CD4-positive, alpha-beta T cell treated with Interleukin-21 for 1 hour (primary cell): Measurements from ENCODE around the gene CA5A.
A peak's percentile ranks its signal among the peaks of the same experiment; 100 is the strongest.
"Not testable (repeated sequence)": the region's sequence is repeated elsewhere in the genome, so short reads cannot be mapped to it uniquely, and the experiment has no call there.

ENCODE experiments used
- DNase-seq: peaks from one replicate; pipeline ENCODE4 v3.0.0-alpha.2; 2020

The CA5A gene

DNA sequence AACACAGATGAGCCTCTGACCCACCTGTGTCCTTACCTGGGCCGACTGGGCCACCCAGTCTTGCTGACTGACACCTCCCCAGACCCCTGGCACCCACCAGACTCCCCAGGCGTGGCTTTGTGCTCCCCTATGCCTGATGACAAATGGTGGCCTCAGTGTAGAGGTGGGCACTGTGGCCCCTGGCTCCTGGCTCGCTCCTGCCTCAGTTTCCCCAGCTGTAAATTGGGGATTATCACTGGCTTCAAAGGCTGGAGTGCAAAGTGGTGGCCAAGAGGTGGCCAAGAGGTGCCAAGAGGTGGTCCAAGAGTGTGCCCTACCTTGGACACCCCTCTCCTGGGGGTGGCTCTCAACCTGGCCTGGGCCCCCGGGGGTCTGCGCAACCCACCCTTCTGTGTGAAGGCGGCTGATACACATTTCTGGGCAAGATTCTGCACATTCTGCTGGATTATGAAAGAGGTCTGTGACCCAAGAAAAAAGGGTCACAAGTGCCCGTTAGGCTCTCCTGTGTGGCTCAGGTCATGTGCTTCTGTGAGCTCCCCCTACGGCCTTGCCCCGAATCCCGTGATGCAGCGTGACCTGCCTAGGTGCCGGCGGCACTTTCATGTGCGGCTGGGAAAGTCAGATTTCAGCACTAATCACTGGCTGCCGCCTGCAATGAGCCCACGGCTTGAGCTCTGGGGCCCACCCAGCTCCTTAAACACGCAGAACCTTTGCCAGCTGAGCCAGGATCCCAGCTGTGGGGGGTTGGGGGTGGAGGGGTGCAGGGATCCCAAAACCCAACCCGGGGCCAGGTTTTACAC is 74.8 kb downstream of the CA5A start:
- not testable (repeated sequence) for DNase-seq

DNA sequence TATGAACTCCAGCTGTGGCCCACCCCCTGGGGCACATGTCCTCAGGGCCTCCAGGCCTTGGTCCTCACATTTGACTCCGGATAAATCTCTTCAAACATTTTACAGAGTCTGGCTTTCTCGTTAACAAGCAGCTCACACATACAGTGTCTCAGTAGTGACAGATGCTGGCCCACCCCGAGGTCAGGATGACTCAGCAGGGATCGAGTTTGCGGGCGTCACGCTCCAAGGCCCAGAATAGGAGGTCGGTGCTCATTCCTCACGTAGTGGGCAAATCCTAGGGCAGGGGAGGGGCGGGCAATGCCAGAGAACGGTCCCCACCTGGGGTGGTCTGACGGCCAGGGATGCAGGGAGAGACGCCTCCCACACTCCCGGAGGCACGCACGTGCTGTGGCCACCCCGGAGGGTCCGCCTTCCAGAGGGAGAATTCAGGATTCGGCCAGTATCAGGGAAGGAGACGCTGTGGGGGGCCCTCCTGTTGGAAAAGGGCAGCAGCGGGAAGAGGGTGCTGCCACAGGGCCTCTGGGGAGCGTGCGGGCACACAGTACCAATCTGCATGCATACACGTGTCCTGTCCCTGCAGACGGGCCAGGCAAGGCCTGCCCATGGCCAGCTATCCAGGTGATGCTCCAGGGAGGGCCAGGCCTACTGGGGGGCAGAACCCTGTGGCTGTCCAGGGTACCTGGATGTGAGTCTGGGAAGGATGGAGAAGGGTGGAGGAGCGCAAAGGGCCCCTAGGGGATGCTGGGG is 75.6 kb downstream of the CA5A start:
- no peak for DNase-seq

DNA sequence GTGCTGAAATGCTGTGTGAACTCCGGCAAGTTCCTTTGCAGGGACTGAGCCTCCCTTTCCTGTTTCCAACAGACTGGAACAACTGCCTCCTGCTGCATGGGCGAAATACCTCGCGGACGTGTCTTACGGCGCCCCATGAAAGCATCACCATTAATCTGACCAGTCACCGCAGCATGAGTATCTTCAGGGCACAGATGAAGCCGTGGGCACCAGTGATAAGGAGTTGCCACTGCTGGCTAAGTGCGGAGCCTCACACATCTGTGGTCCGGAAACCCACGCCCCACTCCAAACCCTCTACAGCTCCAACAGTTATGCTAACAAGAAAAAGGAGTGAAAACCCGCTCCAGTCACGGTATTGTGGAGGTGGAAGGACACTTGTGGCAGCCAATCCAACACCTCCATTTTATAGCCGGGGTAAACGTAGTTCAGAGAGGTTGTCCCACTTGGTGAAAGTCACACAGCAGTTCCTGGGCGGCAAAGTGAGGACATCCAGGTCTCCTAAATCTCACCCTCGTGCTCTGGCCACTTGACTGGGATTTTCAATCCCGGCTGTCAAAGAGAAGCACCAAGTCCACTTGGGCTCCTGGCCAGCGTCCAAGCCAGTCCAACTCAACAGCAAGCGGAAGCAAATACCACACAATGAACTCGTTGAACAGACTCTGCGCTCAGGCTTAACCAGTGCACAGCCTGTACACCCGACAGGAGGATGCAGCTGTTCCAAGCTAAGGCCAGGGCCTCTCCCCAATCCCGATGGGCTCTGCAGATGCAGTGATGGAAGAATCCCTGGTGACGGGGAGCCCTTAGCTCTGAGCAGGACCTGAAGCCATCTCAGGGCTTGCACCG is 78.0 kb downstream of the CA5A start:
- DNase-seq: not testable (repeated sequence)

DNA sequence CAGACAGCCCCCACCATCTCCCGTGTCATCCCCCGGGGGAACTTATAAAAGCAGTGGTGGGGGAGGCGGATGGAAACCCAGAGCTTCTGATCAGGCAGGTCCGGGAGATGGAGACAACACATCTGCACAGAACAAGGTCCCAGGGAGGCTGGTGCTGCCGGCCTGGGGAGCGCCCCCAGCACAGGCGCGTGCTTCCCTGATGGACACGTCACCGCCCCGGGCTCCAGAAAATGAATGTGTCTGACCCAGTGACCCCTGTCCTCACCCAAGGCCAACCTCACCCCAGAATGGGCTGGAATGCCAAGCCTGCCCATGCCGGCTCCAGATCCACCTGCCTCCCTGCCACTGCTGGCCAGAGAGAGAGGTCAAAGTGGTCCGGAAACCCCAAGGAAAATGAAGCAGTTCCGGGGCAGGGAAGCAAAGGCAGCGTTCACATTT is 79.5 kb downstream of the CA5A start:
- no peak for DNase-seq

DNA sequence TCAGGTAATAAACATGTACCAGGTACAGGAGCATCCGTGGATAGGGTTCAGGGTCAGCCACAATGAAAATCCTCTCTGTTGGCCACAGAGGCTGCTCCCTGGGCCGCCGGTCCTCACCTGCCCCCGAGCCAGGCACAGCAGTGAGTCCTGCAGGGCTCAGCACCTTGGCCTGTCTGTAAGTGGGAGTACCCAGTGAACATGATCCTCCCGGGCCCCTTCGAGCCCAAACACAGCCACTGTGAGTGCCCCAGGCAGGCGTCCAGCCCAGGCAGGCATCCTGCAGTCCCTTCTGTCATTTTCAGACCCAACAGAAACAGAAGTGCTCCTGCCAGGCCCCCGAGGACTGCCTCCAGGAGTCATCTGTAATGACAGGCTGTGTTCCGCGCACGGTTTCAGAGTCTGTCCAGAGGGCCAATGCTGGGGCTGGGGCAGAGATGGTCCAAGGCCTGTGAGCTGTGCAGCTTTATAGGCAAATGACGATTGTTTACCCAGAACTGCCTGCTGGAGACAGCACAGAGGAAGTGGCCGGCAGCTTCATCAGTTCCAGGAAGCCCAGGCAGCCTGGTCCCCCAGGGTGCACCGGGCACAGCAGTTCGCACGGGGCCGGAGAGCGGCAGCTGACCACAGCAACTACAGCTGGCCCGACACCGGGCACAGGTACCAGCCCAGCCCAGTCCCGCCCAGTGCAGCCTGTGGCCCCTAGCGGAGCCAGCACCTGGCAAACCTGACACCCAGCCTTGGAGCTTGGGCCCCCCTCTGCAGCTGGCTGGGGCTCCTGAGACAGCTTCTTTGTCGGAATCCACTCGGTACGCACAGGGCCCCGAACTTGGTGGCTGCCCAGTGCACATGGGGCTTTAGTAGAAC is 80.2 kb downstream of the CA5A start:
- peak; percentile 69 for DNase-seq

DNA sequence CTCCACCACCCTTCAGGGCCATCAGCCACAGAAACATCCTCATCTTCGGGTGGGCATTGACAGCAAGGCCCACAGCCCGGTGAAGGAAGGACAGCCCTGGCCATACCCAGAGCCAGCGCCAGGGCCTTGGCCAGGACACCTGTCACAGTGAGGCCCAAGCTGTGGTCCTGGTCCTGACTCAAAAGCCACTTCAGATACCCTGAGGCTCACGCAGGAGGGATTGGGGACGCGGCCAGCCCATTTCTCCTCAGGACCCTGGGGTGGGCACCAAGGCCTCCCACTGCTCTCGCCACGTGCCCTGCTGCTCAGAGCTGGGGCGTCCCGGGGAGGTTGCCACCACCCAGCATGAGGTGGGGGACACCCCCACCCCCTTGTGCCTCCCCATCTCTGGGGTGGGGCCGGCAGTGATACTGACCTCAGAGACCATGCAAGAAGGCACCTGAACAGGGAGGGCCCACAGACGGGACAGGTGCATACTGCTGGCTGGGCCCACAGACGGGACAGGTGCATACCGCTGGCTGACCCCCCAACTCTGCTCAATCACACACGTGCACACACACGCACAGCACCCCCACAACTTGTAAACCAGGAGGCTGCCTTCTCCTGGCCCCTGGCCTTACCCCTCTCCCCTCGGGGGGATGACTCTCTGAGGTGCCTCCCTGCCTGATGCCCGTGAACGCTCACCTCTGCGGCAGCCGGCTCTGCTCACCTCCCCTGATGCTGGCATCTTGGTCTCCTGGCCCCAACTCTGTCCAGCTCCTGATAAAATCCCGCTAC is 81.2 kb downstream of the CA5A start:
- no peak for DNase-seq

DNA sequence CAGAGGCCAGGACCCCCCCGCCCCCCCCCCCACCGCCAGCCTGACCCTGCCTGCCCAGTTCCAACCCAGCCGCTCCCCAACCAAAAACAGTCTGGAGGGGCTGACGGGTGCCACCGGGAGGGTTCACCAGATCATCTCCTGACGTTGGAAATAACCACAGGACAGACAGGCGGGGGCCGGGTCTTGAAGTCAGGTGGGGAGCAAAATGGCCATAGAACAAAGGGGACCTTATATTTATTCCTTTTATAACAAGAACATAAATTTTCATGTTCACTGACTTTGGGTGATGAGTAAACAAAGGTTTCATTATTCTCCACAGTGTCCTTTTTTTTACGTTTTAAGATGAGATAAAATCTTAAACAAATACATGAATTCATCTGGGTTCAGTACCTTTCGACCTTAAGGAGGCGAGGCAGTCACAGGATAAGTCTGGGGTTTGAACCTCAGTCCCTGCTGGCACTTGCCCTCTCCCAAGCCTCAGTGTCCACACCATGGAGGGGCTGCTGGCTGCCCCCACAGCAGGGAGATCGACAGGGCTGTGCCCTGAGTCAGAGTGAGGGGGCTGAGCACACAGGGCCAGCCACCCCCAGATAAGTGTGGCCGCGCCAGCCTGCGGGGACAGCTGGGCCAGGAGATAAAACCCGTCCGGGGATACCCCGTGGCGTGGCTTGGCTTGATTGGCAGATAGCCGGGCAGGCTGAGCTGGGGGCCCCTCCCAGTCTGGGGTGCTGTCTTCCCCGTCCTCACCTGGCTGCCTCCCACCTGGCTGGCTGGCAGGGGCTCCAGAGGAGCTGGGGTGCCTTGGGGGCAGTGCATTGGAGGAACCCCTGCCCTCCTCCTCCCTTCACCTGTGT is 82.0 kb downstream of the CA5A start:
- peak; percentile 54 for DNase-seq

DNA sequence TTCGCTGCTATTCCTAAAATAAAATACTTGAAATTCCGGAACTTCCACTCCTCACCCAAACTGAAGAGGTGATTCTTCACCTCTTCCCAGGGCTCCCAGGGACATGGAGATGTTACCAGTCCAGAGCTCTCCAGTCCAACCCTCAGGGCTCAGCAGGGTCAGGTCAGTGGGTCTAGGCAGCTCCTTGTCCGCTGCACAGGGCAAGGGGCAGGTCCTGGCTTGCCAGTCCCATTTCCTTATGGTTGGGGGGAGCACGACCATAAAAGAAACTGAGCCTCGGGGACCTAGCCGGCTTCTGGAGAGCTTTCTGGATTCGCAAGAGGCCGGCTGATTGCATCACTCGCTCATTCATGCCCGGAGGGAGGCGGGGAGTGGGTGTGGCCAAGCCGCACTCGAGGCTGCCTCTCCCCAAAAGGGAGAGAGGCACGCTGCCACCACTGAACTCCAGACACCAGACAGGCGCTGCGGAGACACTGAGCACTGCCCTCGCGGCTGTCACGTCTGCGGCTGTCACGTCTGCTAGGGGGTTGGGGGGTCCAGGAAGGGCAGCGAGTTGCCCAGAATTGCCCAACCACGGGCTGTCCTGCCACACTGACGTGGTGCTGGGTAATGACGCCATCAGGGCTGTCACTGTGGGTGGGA is 82.8 kb downstream of the CA5A start:
- DNase-seq: peak; percentile 89

DNA sequence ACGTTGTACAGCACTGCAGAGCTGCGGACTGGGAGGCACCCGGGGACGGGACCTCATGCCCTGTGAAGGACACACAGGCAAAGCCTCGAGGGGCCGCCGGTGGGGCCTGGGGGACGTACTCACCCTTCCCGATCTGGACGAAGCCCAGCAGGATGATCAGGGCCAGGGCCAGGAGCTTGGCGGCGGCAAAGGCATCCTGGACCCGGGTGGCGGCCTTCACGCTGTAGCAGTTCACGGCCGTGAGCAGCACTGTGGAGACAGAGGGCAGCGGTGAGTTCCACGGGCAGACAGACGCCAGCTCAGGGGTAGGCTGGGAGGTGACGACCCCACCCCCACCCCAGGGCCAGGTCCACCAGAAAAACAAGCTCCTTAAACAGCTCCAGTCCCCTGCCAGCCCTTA is 84.7 kb downstream of the CA5A start:
- DNase-seq: no peak

DNA sequence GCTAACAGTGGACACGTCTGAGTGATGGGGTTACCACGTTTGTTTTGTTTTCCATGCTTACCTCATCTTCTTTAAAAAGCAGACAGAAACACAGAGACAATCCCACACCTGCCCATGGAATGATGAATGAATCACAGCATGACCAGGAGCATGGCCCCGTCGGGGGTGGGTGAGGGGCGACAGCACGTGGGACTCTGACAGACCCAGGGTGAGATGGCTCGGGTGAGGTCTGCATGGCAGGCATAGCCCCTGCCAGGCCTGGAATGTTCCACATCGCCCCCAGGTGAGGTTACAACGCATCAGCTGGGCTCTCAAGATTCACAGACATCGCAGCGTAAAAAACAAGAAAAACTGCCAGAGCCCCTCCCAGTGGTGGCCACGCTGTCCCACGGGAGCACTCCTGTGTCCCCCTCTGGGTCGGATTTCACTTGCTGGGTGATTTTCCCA is 85.2 kb downstream of the CA5A start:
- DNase-seq: no peak

DNA sequence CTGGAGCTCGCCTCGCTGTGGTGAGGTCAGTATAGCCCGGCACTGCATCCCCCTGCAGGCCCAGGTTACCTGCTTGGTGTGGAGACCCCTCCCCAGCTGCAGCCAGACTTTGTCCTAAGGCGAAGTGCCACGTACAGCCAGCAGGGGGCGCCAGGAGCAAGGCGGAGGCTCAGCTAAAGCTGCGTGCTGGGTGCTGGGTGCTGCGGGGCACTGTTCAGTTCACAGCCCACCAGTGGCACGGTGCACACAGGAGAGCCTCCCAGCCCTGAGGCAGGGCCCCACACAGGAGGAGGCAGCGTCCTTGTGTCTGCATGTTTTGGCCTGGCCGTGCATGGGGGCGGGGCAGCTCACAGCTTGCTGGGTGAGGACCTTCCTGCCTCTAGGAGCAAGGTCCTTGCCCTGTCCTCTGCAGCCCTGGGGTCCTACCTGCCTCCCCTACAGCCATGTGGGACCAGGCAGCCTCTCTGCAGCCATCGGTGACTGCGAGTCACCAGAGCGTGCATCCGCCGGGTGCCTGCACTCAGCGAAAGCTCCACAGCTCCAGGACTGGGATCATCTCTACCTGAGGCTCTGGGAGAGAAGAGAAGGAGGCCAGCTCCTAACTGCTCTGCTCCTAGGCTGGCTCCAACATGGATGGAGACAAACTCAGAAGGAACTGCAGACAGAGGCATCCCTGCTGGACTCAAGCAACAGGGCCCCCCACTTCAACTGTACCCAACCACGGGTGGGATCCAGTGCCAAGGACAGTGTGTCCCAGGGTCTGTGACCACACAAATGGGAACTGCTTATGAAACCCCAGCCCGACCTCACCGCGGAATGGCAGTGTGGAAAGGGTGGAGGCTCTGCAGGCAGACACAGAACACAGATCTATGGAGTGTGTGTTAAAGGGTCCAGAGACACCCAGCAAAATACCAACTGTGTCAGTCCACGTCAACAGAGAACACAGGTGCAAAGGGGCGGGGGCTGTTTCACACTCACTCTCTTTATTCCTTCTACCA is 86.0 kb downstream of the CA5A start:
- peak; percentile 76 for DNase-seq

DNA sequence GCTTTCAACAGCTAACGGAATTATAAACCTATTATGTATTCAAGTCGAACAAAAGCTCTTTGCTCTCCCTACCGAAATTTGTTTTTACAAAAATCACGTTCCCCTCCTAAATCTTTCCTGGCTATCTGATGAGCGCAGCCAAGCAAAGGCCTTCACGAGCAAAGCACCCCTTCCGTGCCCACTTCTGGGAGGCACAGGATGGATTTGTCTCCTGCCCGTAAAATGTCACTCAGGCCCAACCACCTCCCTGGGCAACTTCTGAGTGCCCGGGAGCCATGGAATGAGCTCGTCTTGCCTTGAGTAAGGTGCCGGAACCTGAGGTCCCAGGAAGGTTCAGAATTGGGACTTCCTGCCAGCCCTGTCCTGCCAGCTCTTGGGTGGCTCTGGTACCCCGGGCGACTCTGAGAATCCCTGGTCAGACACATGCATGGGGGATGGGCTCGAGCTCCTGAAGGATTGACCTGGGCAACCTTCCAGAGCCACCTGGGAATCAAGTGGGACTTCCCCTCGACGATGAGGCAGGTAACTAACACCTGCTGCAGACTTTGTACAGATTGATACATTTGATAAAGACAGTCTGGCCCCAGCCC is 86.8 kb downstream of the CA5A start:
- DNase-seq: no peak

DNA sequence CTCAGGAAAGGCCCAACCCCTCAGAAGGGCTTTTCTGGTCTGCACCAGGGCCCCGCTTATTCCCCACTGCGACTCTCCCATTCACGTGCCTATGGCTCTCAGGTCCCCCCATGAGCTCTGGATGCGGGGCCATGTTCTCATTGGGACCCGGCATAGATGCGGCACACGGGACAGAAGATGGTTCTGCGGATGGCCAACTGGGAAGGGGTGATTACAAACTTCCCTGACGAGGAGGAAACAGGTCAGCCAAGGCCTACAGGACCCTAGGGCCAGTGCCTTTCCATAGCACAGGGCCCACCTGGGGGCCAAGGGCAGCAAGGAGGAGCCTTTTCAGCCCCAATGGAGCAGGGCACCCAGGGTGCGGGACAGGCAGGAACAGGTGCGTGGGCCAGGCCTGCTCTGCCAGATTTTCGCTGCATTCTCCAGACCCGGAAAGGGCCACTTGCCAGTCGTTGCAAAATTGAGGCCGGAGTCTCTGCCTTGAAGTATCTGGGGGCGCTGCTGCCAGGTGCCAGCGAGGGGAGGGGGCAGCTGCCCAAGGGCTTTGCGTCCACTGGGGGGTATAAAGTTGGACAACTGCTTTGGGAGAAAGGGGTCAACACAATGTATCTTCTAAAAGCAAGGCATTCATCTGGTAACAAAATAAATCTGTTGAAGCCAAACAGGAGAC is 87.5 kb downstream of the CA5A start:
- DNase-seq: no peak

DNA sequence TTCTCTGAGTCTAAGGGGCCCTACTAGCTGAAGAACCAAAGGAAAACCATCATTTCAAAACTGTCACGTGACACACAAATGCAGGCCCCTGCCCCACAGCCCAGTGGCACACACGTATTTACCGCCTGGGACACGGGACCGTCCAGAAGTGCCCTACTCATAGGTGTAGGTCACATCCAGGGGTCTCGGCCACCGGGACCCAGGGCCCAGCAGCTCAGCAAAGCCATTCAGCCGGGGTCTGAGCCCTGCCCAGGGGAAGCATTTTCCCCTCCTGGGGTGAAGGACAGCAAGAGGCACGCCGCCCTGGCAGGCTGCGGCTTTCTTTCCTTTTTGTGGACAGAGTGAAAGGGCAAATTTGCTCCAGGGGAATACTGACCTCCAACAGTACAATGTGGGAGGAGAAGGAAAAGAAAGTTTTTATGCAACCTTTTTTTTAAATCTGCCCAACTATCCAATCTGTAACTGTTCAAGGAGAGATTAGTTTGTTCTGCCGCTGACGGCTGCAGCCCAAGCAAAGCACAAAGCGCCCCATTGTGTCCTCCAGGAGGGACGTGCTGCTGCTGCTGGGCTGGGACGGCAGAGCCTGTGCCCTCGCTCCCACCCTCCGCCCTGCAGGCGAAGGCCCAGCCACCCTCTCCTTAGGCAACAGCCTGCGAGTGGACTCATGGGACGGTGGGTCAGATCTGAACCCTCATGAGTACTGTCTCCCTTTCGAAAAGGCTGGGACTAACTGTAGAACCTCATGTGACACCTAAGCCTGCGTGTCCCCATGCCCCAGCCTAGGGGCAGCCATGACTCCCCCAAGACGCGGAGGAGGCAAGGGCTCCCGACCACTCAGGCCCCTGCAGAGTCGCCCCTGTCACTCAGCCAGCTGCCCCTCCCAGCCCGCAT is 88.3 kb downstream of the CA5A start:
- no peak for DNase-seq

DNA sequence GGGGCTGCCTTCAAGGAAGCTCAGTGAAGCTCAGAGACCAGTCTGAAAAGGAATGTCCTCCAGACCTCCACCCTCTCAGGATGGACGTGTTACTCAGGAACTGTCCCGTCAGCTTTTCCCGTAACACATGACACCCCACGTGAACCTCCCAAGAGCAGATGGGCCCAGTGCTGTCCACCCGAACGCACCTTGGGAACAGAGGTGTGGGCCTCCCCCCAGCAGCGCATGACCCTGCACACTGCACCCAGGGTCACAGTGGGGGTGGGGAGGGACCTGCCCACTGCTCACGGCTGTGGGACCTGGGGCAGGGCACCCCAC is 88.9 kb downstream of the CA5A start:
- DNase-seq: no peak

DNA sequence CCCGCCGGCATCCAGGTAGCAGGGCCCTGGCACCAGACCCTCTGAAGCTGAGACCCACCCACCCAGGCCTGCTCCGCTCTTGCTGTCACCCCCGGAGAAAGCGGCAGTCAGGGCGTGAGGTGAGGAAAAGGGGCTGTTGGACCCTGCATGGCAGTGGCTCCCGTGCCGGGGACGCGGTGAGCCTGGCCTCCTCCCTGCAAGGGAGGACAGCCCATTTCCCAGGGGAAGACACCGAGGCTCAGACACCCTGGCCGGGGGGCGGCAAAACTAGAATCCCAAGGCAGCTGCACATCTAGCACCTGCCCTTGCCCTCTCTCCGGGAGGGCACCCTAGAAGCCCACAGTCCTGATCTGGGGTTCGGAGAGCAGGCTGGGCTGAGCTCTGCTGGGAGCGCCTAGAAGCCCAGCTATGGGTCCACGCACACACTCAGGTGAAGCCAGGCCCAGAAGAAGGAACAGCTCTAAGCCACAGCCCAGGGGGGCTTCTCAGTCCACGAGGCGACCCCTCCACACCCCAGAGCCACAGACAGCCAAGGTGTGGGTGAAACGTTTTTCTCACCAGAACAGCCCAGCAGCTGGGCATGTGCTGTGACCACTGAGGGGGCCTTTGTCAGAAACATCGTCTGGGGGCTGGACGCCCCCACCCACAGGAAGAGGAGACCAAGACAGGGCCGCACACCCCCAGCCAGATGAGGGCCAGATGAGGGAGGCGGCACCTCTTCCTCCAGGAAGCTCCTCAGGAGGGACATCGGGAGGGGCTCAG is 89.4 kb downstream of the CA5A start:
- no peak for DNase-seq
